T follicular helper cell (primary cell): ENCODE results near the gene PERM1.
"Not testable (repeated sequence)": the region's sequence is repeated elsewhere in the genome, so short reads cannot be mapped to it uniquely, and the experiment has no call there.

ENCODE experiments used
- DNase-seq: peaks from one replicate; pipeline ENCODE4 v3.0.0-alpha.2; 2020; ENCODE audit warnings: low read depth

The PERM1 gene

DNA sequence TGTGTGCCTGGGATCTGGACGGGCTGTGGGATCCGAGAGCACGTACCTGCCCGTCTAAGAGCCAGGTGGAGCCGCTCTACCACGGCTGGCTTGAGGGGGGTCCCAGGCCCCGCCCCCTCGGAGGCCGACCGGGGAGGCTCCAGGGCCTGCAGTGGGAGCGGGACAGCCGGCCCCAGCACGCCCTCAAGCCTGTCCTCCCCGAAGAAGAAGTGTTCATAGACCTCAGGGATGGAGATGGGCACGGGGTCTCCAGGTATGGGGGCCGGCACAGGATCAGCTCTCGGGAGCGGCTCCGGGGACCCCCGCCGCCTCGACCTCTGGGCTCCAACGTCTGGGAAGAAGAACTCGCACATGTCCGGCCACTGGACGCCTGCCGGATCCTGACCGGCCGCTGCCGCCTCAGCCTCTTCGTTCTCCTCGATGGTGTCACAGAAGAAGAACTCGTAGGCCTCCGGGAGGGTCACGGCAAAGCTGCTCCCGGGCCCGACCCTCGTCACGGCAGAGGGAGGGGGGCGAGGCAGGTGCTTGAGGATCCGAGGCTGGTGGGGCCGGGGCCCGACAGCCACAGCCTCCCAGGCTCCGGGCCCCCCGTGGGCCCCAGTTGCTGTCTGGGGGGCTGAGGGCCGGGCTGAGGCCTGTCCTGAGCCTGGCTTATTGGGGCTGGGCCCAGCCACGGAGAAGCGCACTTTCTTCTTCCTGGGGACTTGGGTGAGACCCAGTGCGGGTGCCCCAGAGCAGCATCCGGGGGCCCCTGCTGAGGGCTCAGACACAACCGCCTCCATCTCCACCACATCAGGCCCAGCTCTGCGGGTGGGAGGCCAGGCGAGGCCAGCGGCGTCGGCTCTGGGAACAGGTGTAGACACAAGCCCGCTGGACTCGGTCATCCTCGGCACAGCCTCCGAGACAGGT lies 2.8 kb downstream of the PERM1 start:
- DNase-seq, result no peak

DNA sequence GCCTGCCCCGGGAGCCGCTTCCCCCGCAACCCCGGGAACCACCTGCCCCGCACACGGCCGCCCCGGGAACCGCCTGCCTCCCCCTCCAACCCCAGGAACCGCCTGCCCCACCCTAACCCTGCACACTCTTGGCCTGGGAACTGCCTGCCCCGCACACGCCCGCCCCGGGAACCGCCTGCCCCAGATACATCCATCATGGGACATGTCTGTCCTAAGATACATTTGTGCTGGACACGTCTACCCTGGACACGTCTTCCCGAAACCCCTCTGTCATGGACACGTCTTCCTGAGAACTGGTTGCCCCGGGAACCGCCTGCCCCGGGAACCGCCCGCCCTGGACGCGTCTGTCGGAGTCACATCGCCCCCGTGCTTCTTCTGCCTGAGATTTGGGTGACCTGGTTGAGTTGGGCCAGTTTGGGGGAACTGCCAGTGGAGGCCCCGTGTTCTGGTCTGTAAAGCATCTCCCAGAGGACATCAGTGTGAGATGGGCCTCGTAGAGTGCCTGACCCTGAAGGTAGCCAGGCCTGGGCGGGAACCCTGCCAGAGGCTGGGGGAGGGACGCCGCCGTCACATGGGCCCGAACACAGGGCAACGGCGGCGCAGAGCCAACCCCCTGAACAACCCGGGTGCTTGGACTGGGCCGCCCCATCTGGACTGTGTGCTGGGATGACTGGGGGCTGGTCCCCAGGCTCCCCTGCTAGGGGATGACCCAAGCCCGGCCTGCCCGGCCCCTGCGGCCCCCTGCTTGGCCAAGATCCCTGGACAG lies 3.6 kb downstream of the PERM1 start:
- DNase-seq, result no peak

- DNase-seq, result not testable (repeated sequence)
These were observed 5.1 kb downstream of the PERM1 start for GRCh38 chr1:976791-977190.

GRCh38 chr1:975896-976683 lies 5.8 kb downstream of the PERM1 start:
- DNase-seq, result peak; percentile 30

- DNase-seq, result no peak
These were observed 6.5 kb downstream of the PERM1 start for GRCh38 chr1:975365-975764.

DNA sequence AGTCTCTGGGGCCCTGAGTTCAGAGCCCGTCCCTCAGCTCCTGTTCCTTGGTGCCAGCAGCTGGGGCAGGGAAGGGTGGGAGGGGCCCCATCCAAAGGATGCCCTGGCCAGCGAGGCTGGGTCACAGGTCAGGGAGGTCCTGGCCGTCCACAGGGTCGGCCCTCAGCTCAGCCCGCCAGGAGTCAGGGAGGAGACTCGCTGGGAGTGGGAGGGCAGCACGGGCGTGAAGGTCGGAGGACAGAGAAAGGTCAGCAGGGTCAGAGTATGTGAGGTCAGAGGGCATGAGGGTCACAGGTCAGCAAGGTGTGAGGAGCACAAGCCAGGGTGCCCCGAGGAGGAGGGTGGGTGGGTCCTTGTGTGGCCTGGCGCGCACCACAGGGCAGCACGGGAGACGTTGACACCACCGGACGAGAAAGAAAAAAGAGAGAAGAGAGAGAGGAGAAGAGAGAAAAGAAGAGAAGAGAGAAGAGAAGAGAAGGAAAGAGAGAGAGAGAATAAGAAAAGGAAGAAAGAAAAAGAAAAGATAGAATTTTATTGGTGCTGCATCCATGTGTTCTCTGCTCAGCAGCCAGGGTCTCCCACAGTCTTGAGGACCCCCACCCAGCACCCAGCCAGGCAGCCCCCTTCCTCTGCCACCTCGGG lies 7.1 kb downstream of the PERM1 start:
- no peak for DNase-seq

- DNase-seq, result no peak
These were observed 7.6 kb downstream of the PERM1 start for GRCh38 chr1:974293-974640.

GRCh38 chr1:973459-974292 lies 8.2 kb downstream of the PERM1 start:
- no peak for DNase-seq

- DNase-seq, result no peak
These were observed 9.0 kb downstream of the PERM1 start for GRCh38 chr1:972726-973458.

GRCh38 chr1:971751-972506 lies 10.0 kb downstream of the PERM1 start:
- no peak for DNase-seq

DNA sequence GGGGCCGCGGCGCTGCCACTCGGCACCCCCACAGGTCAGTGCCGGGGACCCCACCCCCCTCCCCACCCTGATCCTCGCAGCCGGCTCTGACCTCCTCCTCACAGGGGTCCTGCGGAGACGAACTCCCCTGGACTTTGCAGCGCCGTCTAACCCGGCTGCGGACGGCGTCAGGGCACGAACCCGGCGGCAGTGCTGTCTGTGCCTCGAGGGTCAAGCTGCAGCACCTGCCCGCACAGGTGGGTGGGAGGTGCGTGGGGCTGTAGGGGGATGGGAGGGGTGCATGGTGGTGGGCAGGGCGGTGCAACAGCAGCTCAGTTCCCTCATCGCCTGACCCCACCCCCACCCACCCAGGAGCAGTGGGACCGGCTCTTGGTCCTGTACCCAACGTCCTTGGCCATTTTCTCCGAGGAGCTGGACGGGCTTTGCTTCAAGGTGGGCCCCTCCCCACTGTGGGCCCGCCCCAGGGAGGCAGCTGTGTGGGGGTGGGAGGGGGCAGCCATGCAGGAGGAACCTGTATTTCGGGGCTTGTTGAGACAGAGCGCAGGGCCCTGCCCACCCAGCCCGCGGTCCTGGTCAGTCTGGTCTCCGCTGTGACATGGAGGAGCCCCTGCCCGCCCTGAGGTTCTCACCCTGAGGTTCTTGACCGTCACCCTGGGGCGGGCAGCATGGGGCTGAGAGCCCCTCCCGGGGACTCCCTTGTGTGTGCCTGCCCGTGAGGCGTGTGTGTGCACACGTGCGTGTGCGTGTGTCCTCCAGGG lies 10.7 kb downstream of the PERM1 start:
- no peak for DNase-seq

- no peak for DNase-seq
These were observed 11.5 kb downstream of the PERM1 start for GRCh38 chr1:970242-970972.

DNA sequence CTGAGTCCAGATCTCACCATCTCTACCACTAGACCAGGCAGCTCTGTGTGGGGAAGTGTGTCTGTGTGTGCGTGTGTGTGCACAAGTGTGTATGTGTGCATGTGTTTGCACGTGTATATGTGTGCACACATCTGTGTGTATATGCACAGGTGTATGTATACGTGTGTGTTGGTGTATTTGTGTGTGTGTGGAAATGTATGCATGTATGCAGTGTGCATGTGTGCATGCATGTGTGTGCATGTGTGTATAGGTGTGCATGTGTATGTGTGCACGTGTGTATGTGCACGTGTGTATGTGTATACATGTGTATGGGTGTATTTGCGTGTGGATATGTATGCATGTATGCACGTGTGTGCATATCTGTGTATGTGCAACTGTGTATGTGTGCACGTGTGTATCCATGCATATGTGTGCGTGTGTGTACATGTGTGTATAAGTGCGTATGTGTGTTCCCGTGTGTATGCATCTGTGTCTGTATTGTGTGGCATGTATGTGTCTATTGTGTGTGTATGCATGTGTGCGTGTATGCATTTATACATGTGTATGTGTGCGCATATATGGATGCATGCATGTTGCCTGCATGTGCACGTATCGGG lies 12.5 kb downstream of the PERM1 start:
- DNase-seq, result no peak

GRCh38 chr1:967466-968343 lies 14.2 kb downstream of the PERM1 start:
- no peak for DNase-seq

- peak; percentile 62 for DNase-seq
These were observed 15.1 kb downstream of the PERM1 start for GRCh38 chr1:966704-967300.

- DNase-seq, result no peak
These were observed 15.7 kb downstream of the PERM1 start, which contains the start of gene PLEKHN1 for GRCh38 chr1:966135-966703. Gene PLEKHN1 (plus strand): TSS chr1:966482. CDS start chr1:966532, 50 bp downstream.
